ENCODE results near the gene HNF1B.

DNA sequence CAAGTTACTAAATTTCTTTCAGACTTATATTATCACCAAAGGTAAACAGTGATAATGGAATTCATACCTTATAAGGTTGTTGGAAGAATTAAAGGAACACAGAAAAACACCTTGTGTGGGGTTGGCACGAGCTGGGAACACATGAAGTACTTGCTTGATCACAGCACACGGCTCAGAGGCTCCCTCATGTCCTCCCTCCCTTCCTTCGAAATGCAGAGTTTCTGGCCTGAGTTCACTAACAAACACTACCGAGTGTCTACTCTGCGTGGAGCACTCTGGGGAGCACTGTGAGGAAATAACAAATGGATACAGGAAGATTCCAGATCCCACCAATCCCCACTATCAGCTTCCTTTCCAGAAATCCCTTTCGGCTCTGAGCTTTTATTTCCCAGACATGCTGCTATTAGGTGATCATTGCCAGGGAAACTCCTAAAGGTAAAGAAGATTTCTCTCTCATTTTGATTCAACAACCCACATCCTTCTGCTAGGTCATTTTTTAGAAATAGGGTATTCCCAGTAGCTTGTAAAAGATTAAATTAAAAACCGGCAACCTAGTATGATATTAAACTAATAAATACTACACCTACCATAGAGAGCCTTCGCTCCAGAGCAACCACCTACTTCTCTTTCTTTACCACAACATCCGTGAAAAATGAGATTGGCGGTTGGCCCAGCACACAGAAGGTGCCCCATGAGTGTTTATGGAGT is 6.1 kb upstream of the HNF1B start:
- TF ChIP-seq, protein P1, sequence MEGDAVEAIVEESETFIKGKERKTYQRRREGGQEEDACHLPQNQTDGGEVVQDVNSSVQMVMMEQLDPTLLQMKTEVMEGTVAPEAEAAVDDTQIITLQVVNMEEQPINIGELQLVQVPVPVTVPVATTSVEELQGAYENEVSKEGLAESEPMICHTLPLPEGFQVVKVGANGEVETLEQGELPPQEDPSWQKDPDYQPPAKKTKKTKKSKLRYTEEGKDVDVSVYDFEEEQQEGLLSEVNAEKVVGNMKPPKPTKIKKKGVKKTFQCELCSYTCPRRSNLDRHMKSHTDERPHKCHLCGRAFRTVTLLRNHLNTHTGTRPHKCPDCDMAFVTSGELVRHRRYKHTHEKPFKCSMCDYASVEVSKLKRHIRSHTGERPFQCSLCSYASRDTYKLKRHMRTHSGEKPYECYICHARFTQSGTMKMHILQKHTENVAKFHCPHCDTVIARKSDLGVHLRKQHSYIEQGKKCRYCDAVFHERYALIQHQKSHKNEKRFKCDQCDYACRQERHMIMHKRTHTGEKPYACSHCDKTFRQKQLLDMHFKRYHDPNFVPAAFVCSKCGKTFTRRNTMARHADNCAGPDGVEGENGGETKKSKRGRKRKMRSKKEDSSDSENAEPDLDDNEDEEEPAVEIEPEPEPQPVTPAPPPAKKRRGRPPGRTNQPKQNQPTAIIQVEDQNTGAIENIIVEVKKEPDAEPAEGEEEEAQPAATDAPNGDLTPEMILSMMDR (IDR thresholded peaks at IDR 0.05; ENCODE audit: low read depth, low read length, poor library complexity, severe bottlenecking): no peak
- TF ChIP-seq EZH2phosphoT487 (IDR thresholded peaks at IDR 0.05; ENCODE audit: borderline replicate concordance, low read length): no peak

All from DOHH2 (cell line).